Ovary (tissue), 3 donors: ENCODE results near the gene PASK.

Experiments
- EP300 ChIP-seq: sonication (generic); formaldehyde crosslinking; IDR thresholded peaks from one replicate; pipeline ENCODE4 v1.6.1; 2017; ENCODE audit warnings: antibody characterized with exemption
- POLR2A ChIP-seq: fragments of 450-650 bp; IDR thresholded peaks from one replicate; pipeline ENCODE4 v1.6.1; 2017; ENCODE audit warnings: antibody characterized with exemption, mild to moderate bottlenecking, moderate library complexity
- TF ChIP-seq, protein P1 (sequence below), 3 donors: fragments of 450-650 bp in 2 of 3; fragments of 200-600 bp in 1 of 3; IDR thresholded peaks; one replicate each; pipeline versions ENCODE4 v1.5.1 to v1.8.0; 2016 to 2022; ENCODE audit warnings: antibody characterized with exemption in 3 of 3, mild to moderate bottlenecking in 1 of 3
- donor health status: DM: no; HTN: no; CAD: no.

DNA sequence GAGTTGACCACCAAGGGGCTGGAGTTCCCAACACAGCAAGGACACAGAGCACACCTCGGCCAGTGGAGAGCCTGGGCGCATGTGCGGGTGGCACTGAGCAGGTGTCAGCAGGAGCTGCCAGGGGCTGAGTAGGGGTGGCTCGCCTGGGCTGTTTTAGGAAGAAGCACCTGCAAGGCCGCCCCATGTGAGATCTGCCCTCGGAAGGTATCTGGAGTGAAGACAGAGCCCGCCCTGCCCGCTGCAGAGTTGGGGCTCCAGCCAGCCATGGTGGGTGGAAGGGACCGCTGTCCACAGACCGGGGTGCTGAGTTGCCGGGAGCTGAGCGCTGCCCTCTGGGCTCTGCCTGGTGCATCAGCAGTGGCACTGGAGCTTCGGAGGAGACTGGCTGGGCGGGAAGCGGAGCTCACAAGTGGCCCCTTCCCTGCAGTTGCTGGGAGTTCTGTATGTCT is 82.4 kb downstream of the PASK start:
- TF ChIP-seq, protein P1, sequence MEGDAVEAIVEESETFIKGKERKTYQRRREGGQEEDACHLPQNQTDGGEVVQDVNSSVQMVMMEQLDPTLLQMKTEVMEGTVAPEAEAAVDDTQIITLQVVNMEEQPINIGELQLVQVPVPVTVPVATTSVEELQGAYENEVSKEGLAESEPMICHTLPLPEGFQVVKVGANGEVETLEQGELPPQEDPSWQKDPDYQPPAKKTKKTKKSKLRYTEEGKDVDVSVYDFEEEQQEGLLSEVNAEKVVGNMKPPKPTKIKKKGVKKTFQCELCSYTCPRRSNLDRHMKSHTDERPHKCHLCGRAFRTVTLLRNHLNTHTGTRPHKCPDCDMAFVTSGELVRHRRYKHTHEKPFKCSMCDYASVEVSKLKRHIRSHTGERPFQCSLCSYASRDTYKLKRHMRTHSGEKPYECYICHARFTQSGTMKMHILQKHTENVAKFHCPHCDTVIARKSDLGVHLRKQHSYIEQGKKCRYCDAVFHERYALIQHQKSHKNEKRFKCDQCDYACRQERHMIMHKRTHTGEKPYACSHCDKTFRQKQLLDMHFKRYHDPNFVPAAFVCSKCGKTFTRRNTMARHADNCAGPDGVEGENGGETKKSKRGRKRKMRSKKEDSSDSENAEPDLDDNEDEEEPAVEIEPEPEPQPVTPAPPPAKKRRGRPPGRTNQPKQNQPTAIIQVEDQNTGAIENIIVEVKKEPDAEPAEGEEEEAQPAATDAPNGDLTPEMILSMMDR (IDR thresholded peaks at IDR 0.05) = no peak
- TF ChIP-seq POLR2A (no peak), EP300 (no peak)
